GM13976 (cell line): Measurements from ENCODE around the gene OMA1.

Experiments used
- DNase-seq: peaks from one replicate; pipeline ENCODE4 v3.0.0; 2012; ENCODE audit warnings: low spot score
- in situ Hi-C: fragments of 300-500 bp; cut with MboI; formaldehyde crosslinking; loops from one replicate; pipeline ENCODE4 v1.12.0; 2022; ENCODE audit warnings: low sequenced_read_pairs, mixed read lengths, inconsistent platforms; ENCODE audit not compliant: unreplicated experiment
- TF ChIP-seq, protein P1 (sequence below): IDR thresholded peaks from 2 replicates; pipeline ENCODE4 v1.5.1; 2012; ENCODE audit warnings: borderline replicate concordance, mild to moderate bottlenecking; ENCODE audit not compliant: insufficient read depth; ENCODE audit errors: extremely low read depth, missing control alignments, control extremely low read depth

Gene OMA1

GRCh38 chr1:58546520-58547308, at the start of gene OMA1:
OMA1 (minus strand) TSS chr1:58546726; CDS start chr1:58539294, 7,432 bp downstream.
- in situ Hi-C loops = no loop called here
- peak; percentile 95 for DNase-seq
- TF ChIP-seq, protein P1, sequence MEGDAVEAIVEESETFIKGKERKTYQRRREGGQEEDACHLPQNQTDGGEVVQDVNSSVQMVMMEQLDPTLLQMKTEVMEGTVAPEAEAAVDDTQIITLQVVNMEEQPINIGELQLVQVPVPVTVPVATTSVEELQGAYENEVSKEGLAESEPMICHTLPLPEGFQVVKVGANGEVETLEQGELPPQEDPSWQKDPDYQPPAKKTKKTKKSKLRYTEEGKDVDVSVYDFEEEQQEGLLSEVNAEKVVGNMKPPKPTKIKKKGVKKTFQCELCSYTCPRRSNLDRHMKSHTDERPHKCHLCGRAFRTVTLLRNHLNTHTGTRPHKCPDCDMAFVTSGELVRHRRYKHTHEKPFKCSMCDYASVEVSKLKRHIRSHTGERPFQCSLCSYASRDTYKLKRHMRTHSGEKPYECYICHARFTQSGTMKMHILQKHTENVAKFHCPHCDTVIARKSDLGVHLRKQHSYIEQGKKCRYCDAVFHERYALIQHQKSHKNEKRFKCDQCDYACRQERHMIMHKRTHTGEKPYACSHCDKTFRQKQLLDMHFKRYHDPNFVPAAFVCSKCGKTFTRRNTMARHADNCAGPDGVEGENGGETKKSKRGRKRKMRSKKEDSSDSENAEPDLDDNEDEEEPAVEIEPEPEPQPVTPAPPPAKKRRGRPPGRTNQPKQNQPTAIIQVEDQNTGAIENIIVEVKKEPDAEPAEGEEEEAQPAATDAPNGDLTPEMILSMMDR = peak; percentile 97

DNA sequence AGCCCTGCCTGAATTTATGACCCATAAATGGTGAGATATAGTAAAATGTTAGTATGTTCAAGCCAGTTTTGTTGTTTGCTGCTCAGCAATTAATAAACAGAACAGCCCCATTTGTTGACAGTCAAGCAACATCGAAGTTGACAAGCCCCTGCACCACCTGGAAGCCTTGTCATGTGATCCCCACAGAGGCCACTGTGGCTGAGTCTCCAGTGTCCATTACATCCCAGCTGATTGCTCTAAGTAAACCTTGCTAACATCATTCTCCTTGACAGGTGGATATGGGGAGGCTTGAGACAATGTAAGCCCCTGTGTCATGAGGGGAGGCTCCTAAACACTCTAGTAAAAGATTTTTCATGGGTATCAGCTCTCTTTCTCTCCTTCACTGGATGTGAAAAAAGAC, 48.0 kb upstream of the OMA1 start:
- TF ChIP-seq, protein P1 = no peak
- DNase-seq = no peak
- in situ Hi-C loops = no loop called here

- in situ Hi-C loops = no loop called here
- TF ChIP-seq, protein P1 = no peak
- no peak for DNase-seq
Measured at GRCh38 chr1:58592522-58593134, 46.1 kb upstream of the OMA1 start.

DNA sequence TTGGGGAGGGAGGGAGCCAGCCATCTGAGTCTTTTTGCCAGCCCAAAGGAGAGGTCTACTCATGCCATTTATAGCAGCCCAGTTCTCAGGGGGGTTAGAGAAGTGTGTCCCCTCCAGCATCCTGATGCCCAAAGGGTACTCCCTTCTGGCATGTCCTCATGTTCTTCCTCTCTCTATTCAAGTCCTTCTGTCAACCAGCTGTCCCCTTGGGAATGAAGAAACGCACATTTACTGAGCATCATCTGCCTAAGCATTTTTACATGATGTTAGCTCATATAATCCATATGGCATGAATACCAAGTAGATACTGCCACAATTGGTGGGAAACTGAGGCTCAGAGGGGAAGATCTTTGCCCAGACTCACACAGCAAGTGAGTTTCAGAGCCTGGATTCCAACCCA, 45.3 kb upstream of the OMA1 start:
- TF ChIP-seq, protein P1 = no peak
- in situ Hi-C loops = no loop called here
- DNase-seq = no peak

DNA sequence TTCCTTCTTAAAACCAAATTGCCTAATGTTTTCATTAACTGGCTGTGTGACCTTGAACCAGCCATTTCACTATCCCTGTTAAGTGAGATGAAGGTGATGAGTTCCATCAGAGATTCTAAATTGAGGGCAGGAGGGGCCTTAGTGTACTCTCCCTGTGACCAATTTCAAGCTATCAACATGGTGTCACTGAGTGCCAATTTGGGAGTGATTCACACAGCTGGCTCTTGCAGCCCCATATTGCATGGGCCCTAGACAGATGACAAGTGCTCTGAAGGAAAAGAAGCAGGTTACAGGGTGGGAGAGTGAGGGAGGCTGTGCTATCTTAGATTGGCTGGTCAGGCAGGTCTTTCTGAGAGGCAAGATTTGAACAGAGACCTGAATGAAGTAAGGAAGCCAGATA, 43.5 kb upstream of the OMA1 start:
- TF ChIP-seq, protein P1 = no peak
- DNase-seq = no peak
- in situ Hi-C loops = no loop called here

DNA sequence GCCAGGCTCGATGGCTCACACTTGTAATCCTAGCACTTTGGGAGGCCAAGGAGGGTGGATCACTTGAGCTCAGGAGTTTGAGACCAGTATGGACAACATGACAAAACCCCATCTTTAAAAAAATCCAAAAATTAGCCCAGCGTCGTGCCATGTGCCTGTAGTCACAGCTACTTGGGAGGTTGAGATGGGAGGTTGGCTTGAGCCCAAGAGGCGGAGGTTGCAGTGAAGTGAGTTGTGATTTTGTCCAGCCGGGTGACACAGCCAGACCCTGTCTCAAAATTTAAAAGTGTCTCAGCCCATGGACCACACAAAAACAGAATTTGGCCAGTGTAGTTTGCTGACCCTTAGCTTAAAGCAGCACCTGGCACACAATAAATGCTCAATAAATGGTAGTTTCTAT, 41.9 kb upstream of the OMA1 start:
- TF ChIP-seq, protein P1 = no peak
- in situ Hi-C loops = no loop called here
- DNase-seq = no peak
